Vagina (tissue), 2 donors: ENCODE results near the gene EDNRB.

Experiments used
- POLR2A ChIP-seq, 2 donors: fragments of 450-650 bp; IDR thresholded peaks; one replicate each; pipeline ENCODE4 v1.6.1; 2017; ENCODE audit warnings: antibody characterized with exemption in 2 of 2, mild to moderate bottlenecking in 2 of 2, moderate library complexity in 2 of 2
- POLR2AphosphoS5 ChIP-seq, 2 donors: sonication (generic); formaldehyde crosslinking; IDR thresholded peaks; one replicate each; pipeline ENCODE4 v1.9.0; 2017; ENCODE audit warnings: antibody characterized with exemption in 2 of 2, mild to moderate bottlenecking in 2 of 2, low read depth in 1 of 2; ENCODE audit not compliant: insufficient read depth in 1 of 2
- TF ChIP-seq, protein P1 (sequence below), 3 experiments: fragments of 450-650 bp in 2 of 3; fragments of 200-600 bp in 1 of 3; sonication (generic) in 1 of 3; IDR thresholded peaks; one replicate each; pipeline ENCODE4 v1.5.1; 2017 to 2019; ENCODE audit warnings: antibody characterized with exemption in 3 of 3, mild to moderate bottlenecking in 2 of 3, moderate library complexity in 2 of 3

DNA sequence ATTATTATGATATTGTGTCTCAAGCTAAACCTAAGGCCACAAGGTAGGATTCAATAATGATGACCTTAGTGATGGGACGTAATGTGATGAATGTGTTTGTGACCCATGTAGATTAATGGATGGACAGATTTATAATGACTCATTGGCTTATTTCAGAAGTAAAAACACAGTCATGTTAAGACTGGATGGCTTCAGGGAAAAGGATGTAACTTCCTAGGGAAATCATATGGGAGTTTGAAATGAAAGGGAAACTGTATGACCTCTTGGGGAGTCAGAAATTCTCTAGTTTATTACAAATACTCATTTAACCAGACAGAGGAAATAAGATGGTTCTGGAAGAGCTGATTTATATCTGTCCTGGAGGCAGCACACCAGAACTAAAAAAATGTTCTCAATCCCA, 2.9 kb downstream of the EDNRB start:
- TF ChIP-seq POLR2A (IDR thresholded peaks at IDR 0.05) (no peak), POLR2AphosphoS5 (IDR thresholded peaks at IDR 0.05; ENCODE audit: insufficient read depth in 1 of 2, low read depth in 1 of 2) (no peak)
- TF ChIP-seq, protein P1, sequence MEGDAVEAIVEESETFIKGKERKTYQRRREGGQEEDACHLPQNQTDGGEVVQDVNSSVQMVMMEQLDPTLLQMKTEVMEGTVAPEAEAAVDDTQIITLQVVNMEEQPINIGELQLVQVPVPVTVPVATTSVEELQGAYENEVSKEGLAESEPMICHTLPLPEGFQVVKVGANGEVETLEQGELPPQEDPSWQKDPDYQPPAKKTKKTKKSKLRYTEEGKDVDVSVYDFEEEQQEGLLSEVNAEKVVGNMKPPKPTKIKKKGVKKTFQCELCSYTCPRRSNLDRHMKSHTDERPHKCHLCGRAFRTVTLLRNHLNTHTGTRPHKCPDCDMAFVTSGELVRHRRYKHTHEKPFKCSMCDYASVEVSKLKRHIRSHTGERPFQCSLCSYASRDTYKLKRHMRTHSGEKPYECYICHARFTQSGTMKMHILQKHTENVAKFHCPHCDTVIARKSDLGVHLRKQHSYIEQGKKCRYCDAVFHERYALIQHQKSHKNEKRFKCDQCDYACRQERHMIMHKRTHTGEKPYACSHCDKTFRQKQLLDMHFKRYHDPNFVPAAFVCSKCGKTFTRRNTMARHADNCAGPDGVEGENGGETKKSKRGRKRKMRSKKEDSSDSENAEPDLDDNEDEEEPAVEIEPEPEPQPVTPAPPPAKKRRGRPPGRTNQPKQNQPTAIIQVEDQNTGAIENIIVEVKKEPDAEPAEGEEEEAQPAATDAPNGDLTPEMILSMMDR (IDR thresholded peaks at IDR 0.05) = no peak
